ENCODE measurements around the gene RGS6.

RGS6 gene

DNA sequence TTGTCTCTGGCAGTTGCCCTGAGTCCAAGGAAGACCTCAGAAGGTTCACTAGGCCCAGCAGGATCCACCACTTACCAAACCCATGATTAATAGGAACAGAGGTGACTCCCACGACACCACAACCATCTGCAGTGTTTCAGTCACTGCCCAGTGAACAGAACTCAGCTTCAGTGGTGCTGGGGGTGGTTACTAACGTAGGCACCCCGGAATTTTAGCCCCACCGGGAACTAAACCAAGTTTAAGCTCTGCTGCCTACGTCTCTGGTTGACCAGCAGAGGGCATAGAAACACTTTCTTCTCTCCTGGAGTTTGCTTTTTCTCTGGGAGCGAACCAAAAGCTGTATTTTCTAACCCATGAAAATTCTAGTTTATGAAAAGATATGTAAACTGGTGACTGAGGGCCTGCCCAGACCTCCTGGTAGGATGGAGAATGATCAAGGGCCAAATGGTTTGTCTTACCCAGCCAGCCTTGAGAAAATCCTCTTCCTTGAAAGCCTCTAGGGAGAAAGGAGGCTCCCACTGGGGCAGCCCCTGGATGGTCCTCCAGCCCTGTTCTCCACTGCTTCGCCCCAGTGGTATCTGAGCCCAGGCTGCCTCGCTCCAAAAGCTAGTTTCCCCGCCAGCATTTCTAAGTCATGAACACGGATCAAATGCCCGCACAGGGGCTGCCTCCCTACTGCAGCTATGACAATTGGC is 581.9 kb downstream of the RGS6 start:
- DNase-seq = peak; percentile 21

DNA sequence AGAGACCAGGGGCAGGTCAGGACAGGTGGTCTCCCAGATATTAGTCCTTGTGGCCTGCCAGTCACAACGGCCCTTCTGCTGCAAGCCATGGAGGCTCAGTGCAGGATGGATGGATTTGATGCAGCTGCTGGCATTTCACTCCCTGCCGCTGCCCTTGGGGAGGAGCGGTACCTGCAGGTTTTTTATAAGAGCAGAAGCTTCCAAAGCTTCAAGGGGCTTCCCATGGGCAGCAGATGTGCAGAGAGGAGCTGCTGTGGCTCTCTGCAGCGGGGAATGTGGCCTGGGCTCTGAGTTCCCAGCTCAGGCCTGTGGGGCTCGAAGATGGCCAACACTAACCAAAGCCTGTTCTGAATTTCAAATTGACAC is 582.4 kb downstream of the RGS6 start:
- no peak for DNase-seq

DNA sequence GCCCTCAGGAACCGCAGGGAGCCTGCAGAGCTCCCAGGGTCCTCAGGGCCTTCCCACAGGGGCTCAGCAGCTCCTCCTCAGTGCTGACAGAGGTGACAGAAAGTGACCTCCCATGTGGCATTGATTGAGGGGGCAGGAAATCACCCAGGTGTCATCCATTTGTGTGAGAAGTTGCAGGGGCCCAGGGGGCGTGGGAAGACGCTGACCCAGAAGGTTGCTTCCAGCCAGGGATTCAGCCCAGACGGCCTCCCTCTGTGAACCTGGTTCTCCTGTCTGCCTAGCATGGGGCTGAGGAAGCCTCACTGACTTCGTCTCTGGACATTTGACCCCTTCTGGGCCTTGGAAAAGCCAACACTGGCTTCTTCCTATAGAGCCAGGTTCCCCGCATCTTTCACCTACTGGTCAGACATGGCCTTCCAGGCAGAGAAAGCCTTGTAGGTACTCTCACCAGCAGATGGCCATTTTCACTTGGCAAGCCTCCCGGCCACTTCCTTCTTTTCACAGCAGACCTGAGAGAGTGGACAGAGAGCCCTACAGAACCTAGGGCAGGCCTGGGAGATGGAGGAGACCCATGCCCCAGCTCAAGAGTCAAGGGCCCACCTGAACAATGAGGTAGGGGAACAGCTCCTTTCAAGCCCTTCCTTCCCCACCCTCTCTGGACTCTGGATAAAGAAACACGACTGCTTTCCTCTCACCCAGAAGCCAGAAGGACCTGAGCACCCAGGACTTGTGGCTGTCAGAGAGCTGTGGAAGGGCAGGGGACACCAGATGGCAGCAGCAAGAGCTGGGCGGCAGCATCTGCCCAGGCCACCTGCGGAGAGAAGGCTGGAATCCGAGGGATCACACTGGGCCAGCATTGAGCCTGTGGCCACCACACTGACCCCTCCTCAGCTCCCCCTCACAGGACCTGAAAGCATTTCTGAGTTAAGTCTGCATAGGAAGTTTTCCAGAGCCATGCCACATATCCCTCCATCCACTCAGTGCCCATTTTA is 583.8 kb downstream of the RGS6 start:
- DNase-seq = no peak

DNA sequence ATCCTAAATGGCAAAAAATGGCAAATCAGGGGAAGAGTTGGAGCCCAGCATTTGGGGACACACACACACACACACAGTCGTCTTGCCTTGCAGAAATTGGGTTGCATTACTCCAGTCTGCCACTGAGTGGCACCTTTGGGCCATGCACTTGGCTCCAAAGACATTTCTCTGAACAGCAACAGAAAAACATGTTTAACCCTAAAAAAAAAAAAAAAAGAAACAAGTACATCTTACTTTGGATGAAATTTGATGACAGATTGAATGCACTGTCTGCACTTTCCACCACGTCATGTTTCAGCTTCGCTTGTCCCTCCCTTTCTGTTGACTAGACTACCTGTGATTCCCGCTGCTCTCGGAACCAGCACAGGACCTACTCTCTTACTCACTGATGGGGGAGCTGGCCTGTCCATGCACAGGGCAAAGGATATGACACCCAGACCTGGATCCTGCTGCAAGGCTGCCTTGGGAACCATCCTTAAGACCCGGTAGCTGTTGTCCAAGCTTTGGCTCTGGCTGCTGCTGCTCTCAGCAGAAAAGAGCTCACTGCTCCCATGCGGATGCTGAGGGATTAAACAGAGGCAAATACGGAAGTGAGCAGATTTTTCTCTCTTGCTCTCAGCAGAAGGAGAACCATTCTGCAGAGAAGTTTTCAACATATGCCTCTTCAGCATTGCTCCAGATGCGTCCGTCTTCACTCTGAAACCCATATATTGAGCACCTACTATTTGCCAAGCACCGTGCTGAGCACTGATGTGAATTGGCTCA is 584.9 kb downstream of the RGS6 start:
- peak; percentile 82 for DNase-seq

DNA sequence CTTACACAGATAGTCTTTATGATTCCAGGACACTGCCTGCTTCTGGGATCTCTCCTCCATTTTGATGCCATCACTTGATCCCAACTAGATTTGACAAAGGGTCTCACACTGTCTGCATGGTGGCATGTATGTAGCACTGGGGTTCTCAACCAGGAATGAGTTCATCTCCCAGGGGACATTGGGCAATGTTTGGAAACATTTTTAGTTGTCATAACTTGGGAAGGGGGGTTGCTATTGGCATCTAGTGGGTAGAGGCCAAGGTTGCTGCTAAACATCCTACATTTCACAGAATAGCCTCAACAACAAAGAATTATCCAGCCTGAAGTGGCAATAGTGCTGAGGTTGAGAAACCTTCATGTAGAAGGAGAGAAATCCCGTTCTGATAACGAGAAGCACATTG is 585.5 kb downstream of the RGS6 start:
- no peak for DNase-seq

DNA sequence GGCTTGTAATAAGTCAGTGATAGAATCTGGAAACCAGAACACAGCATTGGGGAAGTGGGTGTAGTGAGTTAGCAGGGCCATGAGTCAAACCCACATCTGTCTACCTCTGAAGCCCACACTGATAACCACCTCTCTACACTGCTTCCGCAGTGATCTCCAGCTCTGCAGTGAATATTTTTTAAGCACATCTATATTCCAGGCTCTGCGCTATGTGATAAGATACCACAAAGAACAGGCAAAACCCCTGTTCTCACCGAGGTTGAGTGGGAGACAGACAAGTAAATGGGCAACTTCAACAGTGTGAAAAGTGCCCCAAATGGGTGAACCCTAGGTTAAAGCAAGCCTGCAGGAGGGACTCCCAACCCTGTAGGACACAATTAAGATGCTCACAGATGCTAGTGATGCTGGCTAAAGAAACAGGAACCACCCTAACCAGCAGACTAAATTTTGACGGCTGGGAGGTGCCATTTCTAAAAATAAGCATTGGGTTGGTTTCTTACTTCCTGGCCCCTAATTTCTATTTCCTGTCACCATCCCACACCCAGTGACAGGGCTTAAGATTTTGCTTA is 586.7 kb downstream of the RGS6 start:
- DNase-seq = no peak

DNA sequence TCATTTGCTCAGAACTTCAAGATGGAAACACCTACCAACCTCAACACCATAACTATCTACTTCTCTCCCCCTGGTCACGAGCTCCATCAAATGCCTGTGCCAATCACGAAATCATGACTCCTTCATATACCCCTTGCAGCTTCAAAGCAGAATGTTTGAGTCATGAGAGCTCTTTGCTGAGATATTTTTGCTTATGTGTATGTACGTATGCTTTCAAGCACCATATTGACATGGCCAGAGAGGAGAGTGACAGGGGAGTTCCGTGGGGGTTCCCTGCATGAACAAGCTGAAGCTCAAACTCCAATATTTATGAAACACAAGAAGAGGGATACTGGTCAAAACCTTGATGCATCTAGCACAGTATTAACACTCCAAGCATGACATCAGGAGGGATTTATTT is 587.3 kb downstream of the RGS6 start:
- no peak for DNase-seq

DNA sequence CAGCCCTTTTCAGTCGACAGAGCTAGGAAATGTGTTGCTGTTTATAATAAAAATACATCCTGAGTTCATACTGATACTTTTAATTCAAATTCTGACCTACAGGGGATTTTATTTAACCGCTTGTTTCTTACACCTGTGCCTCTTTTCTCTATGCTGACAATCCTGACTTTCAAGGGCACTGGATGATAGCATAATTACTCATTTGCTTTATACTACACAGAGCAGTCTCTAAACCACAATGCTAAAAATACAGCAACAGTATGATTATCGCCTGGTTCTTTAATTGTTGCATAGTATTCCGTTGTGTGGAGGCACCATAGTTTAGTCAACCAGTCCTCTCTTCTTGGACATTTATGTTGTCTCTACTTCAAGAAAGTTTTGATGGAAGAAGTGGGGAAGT is 588.8 kb downstream of the RGS6 start:
- no peak for DNase-seq

DNA sequence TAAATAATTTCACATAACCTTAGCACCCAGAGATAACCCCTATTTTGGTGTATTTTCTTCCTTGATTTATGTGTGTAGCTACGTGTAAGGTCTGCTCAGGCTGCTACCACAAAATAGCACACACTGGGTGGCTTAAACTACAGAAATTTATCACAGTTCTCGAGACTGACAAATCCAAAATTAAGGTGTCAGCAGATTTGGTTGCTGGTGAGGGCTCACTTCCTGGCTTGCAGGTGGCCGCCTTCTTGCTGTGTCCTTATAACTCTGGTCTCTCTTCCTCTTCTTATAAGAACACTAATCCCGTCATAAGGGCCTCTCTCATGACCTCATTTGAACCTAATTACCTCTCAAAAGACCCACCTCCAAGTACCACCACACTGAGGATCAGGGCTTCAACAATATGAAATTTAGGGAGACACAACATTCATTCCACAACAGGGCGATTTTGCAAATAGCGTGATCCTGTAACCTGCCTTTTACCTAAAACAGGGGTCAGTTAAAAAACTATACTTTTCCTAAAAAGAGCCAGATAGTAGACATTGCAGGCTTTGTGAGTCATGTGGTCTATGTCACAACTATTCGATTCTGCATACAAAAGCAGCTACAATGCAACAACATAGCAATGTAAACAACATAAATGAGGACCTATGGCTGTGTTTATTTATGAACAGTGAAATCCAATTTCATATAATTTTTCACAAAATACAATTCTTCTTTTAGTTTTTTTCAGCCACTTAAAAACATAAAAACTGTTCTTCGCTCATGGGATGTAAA is 589.9 kb downstream of the RGS6 start:
- DNase-seq = no peak

DNA sequence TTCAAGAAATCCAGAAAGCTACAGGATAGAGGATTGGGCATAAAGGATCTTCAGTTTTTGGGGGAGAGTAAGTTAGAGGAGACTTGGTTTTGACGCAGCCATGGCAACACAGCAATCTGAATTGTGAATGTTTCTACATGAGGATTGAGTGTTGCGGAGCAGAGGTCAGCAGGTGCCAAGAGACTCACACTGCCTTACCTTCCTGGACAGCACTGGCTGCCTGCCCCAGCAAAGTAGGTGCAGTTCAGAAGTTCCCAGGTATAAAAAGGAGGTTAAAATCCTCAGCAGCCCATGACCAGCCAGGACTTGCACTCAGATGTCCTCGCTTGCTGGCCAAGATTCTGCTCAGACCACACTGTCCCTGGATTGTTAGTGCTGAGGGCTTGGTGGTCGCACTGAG is 590.6 kb downstream of the RGS6 start:
- no peak for DNase-seq

DNA sequence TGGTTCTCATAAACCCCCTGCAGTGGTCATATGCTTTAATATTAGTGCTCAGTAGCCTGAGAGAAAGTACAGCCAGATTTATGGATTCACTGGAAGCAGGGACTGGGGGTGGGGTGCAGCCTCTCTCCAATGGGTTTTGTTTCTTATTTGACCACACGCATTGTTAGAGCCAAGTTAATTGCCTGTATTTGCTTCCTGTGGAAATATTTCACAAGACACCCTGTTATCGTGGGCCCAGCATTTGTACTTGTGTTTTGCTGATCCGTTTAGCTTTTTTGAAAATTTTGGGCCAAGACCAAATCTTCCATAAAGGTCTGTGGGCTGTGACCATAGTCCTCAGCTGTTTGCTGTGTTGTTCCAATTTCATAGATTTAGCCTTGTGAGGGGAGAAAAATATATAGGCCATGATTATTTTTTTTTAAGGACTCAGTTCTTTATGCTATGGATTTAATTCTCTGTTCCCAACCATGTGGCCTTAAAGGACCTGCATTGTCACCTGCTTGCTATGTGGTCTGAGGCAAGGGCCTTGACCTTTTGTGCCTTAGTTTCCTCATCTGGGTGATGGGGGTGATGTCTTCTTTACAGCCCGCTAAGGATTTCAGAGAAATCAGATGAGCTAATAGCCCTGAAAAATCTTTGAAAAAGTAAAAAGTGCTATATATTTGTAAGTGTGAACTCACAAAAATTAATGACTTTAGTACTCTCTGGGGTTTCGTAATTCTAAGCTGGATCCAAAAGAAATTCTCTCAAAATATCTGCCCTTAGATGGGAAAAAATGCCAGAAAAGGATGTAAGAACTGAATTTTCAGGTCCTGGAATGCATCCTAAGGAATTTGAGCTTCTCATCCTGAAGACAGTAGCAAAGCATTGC is 591.4 kb downstream of the RGS6 start:
- no peak for DNase-seq

DNA sequence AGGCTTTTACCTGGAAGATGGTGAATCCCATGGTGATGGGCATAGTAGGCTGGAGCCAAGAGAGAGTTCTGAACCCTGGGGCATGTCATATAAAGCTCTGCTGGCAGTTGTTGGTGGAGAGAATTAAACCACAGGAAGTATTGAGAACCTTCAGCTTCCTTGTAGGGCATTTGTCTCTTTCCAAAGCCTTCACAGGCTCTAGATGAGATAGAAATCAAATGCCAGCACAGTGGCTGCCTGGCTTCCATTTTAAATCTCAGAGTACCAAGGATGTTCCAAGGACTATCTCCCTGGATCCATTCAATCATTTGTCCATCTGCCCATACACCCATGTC is 592.0 kb downstream of the RGS6 start:
- DNase-seq = no peak

DNA sequence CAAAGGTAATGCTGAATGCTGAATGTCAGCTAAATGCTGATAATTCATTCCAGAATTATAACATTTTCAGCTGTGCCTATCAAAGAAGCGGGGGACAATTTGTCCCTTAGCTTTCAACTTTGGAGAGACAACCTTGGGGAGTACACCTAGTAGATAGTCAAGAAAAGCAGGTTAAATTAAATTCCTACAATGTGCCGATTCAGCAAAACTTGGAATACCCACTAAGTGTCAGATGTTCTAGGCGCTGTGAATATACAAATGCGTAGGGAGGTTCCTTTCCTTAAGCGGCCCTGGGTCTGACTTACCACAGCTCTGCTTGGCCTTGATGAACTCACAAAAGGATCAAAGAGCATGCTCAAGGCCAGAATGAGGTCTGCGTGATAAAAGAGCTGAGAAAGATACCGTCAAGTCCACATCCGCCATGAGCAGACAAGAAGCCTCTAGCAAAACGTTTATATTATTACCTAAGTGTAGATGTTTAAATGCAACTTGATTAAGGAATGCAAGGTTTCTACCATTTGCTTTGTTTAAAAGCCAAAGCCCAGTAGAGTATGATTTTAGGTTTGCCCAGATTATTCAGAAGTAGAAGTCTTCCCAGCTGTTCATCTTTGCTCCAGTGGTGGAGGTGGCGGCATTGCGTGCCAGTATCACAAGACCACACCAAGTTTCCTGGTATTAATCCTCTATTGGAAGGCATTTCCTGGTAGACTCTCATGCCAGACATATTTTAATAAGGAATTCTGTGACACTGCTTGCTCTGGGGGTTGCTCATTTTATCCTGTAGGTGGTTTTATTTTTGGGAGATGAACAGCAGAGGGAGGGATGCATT is 593.1 kb downstream of the RGS6 start:
- no peak for DNase-seq

DNA sequence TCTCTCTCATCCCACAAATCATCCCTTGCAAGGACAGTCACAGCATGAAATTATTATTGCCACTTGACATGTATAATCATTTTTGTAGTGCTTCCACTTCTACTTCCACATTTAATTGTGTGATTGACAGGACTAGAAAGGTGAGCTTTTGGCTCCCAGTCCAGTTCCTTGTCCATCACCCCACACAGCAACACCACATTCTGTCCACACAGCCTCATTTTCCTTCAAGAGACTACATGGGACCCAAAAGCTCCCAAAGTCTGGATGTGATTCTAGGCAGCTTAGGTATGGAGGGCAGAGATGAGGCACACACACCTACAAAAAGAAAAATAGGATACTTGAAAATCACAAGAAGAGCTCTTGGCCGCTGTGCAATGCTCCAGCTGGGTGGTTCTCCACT is 595.4 kb downstream of the RGS6 start:
- DNase-seq = no peak

DNA sequence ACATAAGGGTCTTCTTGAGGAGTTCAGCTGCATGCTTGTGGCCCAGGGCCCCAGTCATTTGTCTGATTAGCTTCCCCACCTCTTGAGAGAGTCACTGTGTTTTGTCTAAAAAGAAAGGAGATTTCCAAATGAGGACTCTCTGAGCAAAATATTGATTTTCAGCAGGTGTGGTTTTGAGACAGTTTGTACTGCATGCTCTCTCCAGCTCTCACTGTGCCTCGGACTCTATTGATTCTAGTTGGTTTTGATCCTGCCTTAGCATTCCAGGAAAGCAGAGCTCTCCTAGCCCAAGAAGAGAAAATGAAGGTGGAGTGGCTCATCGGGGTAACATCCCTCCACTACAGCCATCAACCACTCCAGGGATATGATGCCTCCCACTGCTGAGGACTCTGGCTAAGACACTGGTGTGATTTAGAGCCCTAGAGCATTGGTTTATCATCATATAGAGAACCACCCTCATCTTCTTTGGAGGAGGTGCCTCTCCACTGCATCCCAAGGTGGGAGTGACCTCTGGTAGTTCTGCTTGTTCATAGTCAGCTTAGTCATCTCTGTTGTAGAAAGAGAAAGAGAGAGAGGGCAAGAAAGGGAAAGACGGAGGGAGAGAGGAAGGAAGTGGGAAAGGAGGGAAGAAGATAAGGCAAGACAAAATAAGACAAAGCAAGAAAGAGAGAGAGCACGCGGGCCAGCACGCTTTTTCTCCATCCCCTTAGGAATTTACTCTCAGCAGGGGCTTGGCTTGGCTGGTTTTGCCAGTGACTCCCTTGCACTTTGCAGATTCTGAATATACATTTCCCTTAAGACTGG is 596.0 kb downstream of the RGS6 start:
- no peak for DNase-seq

DNA sequence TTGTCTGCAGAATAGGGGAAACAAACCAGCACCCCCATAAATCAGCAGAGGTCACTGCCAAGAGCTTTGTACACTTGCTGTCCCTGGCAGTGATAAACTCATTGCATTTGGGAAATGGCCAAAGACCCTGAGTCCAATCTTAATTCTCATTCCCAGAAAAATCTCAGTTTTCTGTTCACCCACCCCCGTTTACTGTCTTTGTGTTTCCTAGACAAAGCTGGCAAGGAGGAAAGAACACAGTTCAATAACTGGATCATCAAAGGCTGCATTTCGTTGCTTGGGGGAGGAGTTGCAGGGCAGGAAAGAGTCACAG is 596.6 kb downstream of the RGS6 start:
- DNase-seq = no peak

DNA sequence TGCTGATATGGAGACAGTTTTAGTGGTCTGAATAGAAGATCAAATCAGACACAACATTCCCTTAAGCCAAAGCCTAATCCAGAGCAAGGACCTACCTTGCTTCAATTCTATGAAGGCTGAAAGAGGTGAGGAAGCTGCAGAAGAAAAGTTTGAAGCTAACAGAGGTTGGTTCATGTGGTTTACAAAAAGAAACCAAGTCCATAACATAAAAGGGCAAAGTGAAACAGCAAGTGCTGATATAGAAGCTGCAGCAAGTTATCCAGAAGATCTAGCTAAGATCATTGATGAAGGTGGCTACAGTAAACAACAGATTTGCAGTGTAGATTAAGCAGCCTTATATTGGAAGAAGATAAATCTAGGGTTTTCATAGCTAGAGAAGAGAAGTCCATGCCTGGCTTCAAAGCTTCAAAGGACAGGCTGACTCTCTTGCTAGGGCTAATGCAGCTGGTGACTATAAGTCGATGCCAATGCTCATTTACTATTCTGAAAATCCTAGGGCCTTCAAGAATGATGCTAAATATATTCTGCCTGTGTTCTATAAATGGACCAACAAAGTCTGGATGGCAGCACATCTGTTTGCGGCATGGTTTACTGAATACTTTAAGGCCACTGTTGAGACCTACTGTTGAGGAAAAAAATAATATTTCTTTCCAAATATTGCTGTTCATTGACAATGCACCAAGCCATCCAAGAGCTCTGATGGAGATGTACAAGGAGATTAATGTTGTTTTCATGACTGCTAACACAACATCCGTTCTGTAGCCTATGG is 600.6 kb downstream of the RGS6 start:
- DNase-seq = no peak

DNA sequence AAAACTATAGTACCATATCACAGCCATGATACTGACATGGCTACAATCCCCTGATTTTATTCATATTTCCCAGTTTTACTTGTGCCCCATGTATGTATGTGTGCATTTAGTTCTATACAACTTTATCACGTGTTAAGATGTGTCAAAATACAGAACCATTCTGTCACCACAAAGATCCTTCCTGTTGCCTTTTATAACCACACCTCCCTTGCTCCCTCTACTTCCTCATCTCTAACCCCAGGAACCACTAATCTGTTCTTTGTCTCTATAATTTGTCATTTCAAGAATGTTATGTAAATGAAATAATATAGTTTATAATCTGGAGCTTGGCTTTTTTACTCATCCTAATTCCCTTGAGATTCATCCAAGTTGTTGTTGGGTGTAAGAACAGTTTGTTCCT is 603.3 kb downstream of the RGS6 start:
- DNase-seq = no peak

DNA sequence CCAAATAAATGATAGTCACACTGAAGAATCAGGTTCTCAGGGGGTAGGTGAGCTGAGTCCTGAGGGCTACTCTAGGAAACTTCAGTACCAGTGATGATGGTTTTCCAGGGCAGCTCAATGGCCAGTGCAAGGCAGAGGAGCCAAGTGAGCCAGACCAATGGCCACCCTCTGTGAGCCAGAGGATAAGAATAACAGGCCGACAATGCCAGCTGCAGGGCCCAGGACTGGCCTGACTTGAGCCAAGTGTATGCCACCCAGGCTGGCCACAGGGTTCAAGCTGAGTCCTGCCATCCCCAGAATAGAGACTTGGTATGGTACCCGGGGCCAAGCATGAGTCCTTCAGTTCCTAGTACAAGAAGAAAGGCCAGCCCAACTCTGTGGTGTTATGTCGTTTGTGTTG is 606.2 kb downstream of the RGS6 start:
- DNase-seq = no peak

All from midbrain (tissue), 1 donor.